HG03039 (cell line): ENCODE data around the gene FRAS1.
"Not testable (repeated sequence)": the region's sequence is repeated elsewhere in the genome, so short reads cannot be mapped to it uniquely, and the experiment has no call there.

Experiments used
- ATAC-seq: cut with Tn5 transposase; IDR thresholded peaks from one replicate; pipeline ENCODE4 v1.9.1; 2021; ENCODE audit warnings: mild to moderate bottlenecking, moderate library complexity; ENCODE audit not compliant: unreplicated experiment

The FRAS1 gene

DNA sequence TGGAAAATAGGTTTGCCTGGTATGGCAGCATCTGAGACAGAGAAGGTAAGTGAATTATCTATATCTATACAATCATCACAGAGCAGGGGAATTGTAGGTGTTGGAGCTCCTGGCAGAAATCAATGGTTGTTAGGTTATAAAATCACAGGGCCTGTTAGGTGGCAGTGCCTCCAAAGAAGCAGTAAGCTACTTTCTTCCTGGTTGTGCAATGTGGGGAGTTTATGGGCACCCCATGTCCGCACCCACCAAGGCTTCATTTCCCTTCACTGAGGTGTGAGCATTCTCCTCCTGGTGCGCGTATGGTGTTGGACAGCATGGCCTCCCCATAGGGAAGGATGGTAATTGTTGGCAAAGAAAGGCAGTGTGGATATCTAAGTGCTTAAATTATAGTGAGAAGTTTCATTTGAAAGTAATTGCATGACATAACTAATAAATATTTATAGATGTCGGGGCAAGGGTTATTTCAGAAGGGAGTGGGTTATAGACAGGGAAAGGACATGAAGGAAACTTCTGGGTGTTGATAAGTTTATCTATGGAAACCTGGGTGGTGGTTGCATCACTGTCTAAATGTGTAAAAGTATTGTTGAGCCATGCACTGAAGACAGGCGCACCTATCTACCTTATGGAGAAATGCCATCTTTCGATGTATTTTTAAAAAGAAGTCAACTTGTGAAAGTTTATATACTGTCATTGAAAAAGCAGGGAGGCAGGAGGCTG lies 153.7 kb downstream of the FRAS1 start:
- ATAC-seq, result no peak

GRCh38 chr4:78213218-78213617 lies 156.1 kb downstream of the FRAS1 start:
- ATAC-seq, result no peak

DNA sequence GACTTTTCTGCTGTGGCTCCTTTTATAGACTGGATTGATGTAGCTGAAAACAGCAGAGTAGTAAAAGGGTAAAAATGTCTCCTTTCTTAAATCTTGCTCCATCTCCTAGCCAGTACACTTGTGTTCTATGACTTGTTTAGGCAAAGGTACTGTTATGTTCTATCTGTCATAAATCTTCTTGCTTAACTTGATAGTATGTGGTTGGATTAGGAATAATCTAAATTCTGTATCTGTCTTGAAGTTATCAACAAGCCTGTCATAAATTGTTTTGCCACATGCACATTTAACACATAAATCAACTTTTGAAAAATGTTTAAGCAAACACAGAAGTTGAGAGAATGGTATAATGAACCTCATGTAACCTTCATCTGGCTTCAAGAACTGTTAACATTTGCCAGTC lies 157.0 kb downstream of the FRAS1 start:
- ATAC-seq, result no peak

DNA sequence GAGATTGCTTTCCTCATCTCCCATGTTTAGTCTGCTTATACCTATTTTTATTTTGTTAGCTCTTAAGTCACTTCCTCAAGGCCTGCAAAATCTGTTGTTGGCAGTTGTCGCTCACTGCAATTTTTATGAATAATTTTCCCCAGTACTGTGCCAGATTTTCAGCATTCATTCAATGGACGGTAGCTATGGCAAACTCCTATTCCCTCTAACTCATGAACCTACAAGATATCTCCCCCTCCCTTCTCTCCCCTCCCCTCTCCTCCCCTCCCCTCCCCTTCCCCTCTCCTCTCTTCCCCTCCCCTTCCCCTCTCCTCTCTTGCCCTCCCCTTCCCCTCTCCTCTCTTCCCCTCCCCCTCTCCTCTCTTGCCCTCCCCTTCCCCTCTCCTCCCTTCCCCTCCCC lies 160.4 kb downstream of the FRAS1 start:
- no peak for ATAC-seq

DNA sequence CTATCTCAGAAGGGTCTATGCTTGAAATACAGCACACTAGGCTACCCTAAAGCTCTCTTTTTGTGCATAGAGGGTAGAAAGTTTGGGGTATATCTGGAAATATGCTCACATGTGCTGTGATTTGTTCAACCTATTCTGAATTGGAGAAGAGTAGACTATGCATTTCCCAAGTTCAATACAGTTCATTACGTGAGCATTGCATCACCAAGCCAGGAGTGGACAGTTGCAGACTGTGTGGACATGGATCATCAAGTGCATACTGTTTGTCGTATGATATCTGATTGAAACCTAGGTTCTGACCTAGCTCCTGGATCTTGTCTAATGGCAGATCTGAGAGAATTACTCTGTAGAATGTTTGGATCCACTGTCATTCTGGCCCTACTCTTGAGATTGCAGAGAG lies 161.1 kb downstream of the FRAS1 start:
- no peak for ATAC-seq

- no peak for ATAC-seq
Observed at GRCh38 chr4:78219825-78220224, 162.7 kb downstream of the FRAS1 start.

DNA sequence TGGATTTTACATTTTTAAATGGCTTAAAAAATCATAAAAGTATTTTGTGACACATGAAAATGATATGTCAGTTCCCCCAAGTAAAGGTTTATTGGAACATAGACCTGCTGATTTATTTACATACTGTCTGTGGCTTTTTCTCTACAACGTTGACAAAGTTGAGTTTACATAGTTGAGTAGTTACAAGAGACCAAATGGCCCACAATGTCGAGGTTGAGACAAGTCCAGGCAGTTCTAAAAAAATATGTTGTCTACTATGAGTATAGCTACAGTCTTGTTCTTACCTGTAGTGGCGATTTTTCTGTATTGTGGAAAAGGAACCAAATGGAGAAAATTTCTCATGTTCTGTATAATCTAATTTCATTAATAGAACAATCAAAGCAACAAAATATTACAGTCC lies 163.2 kb downstream of the FRAS1 start:
- ATAC-seq, result no peak

- ATAC-seq, result no peak
Observed at GRCh38 chr4:78222575-78223186, 165.6 kb downstream of the FRAS1 start.

DNA sequence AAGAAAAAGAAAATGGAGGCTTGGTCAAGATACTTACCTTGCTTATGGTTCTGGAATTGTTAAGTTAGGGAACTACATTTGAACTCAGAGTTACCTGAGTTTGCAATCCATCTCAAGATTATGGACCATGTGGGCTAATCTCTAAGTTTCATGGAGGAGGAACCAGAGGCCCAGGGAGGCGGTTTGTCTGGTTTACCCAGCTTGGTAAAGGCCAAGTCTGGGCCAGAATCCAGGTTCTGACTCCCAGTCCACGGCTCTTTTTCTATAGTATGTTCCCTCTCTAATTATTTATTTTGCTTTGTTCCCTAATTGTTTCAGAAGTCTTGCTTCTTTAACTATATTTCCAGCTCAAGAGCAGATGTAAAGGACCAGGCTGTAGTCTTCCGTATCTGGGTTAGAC lies 168.1 kb downstream of the FRAS1 start:
- no peak for ATAC-seq

DNA sequence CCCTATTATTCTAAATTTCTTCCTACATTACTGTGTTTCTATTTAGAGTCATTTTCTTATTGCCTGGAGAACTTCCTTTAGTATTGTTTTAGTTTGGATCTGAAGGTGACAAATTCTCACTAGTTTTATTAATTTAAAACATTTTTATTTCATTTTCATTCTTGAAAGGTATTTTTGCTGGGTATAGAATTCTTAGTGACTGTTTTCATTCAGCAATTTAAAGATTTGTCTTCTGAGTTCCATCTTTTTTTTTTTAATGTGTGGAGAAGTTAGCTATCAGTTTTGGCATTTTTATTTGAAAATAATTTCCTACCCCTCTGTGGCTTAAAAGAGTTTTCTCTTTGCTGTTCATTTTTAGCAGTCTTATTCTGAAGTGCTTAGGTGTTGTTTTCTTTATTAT lies 169.2 kb downstream of the FRAS1 start:
- no peak for ATAC-seq

- ATAC-seq, result no peak
Observed at GRCh38 chr4:78227411-78228057, 170.4 kb downstream of the FRAS1 start.

DNA sequence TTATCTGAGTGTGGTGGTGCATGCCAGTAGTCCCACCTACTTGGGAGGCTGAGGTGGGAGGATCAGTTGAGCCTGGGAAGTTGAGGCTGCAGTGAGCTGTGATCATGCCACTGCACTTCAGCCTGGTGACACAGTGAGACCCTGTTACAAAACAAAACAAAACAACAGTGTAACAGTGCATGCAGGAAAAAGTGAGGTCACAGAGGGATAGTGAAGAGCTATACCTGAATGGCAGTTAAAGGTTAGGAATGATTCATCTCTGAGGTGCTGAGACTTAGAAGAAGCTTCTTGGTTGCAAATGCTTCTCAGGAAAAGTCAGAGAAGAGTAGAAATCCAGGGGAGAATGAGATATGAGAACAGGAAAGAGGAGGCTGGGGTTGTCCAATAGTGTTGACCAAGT lies 178.7 kb downstream of the FRAS1 start:
- ATAC-seq, result no peak

DNA sequence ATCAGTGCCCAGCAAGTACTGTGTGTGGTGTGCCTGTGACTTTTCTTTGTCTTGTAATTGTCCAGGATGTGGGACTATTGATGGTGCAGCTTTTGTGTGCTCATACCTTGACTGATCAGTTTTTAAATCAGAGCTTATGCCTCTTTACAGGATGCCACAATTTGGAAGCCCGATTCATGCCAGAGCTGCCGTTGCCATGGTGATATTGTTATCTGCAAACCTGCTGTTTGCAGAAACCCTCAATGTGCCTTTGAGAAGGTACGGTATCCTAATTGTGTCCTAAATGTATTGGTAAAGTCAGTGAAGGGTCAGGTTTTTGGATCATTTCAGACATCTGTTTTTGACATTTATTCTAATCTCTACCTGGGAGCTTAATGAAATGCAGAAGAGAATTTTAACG lies 180.2 kb downstream of the FRAS1 start:
- no peak for ATAC-seq

DNA sequence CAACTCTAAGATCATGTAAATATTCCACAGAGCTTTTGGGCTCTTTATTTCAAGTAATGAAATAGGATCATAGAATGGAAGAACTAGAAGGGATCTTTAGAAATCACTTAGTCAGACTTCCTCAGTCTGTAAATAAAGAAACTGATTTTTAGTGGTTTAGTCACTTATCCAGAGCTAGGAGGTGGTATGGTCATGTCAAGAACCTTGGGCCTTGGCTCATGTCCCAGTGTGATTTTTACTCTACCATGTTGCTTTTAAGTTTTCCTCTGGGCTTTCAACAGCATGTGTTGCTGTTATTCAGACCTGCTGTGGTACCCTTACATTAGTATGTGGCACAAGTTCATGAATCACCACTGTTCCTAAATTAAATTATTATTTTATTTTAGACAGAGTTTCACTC lies 184.9 kb downstream of the FRAS1 start:
- no peak for ATAC-seq

GRCh38 chr4:78244705-78245485 lies 187.8 kb downstream of the FRAS1 start:
- ATAC-seq, result no peak

DNA sequence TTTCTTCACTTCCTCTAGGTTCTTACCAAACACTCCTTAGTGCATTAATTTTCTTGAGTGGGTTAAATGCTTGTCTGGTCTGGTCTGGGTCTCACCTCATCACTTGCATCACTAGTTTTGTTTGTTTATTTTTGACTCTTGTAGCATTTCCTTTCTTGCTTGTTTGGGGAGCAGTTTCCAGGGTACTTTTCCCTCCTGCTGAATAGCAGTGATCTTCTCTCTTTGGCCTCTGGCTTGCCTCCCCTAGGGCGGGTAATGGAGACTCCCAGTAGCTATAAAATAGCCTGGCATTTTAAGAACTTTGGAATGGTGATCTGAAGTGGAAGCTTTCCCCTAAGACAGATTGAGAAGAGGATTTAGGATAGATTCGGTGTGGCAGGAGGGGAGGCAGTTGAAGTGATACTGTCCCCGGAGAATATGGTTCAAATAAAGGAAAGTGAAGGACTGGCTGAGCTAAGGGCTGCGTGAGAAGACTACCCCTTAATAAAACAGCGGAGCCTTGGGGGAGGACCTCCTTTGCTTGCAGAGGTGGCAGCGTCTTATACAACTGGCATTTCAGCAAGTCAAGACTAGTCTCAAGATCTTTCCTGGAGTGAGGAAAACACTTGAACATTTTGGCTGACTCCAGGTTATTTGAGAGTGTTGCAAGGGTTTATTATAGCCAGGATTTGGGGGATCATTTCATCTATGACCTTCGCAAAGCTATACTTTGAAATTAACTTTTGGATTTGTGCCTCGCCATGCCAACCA lies 190.6 kb downstream of the FRAS1 start:
- ATAC-seq, result no peak

- no peak for ATAC-seq
Observed at GRCh38 chr4:78250500-78250899, 193.4 kb downstream of the FRAS1 start.

DNA sequence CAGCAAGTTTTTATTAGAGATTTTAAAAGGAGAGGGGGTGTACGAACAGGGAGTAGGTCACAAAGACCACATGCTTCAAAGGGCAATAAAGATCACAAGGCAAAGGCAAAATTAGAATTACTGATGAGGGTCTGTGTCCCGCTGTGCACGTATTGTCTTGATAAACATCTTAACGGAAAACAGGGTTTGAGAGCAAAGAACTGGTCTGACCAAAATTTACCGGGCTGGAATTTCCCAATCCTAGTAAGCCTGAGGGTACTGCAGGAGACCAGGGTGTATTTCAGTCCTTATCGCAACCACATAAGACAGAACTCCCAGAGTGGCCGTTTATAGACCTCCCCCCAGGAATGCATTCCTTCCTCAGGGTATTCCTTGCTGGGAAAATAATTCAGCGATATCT lies 195.7 kb downstream of the FRAS1 start:
- not testable (repeated sequence) for ATAC-seq

DNA sequence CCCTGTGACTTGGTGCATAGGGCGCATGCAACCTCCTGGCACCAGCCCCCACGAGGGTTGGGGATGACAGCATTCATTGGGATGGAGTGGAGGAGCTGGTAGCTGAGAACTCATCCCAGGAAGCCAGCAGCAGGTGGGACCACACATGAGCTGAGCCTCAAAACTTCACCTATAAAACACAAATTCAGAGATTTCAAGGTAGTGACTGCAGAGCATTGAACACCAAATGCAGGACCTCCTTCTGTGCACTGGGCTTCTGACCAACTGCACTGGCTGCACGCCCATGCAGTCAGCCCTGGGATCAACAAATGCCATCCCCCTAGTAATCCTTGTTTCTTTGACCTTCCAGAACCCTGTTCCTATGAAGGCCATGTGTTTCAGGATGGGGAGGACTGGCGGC lies 197.8 kb downstream of the FRAS1 start:
- no peak for ATAC-seq

- no peak for ATAC-seq
Observed at GRCh38 chr4:78265006-78265405, 207.9 kb downstream of the FRAS1 start.

DNA sequence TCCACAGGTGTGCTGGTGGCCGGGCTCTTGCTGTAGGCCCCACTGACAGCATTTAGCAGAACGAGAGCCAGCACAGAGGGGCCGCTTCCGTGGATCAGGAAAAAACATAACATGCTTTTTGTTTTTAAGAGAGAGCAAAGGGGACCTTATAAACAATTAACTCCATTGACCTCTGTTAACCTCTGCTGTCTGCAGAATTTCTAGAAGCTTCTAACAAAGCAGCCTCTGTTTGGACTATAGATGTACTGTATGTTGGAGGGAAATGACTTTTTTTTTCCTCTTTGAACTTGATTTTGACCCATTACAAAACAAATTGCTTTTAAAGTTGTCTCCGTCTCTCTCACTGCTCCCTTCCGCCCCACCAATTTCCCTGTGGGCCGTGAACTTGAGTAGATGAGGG lies 210.7 kb downstream of the FRAS1 start:
- ATAC-seq, result no peak
